Activated B cell treated with CpG ODN at 0.5 μM for 24 hours (primary cell): Measurements from ENCODE around the gene DNAJB11. TPM values are rescaled to one million over a fixed set of nuclear protein-coding genes. Genes with fewer than 3 reads are reported as not detected.

Source experiments
- ATAC-seq: fragments of 200-7000 bp; cut with Tn5 transposase; one replicate; pipeline ENCODE4 v1.10.0; 2021; ENCODE audit warnings: low read depth, mild to moderate bottlenecking, moderate library complexity
- CTCF ChIA-PET: fragments of 350-600 bp; sonication (Branson Sonifier 250); formaldehyde crosslinking; loops from one replicate; lab custom pipeline; 2021; ENCODE audit warnings: antibody characterized with exemption; lab: Charles Lee
- POLR2A ChIA-PET: fragments of 350-600 bp; sonication (Branson Sonifier 250); formaldehyde crosslinking; loops from one replicate; lab custom pipeline; 2021; ENCODE audit warnings: antibody characterized with exemption; lab: Charles Lee
- DNase-seq: peaks from one replicate; pipeline ENCODE4 v3.0.0; 2022
- H3K27ac Mint-ChIP-seq: one replicate; pipeline ENCODE4 v1.8.0; 2020; ENCODE audit warnings: mixed read lengths
- H3K27me3 Mint-ChIP-seq: one replicate; pipeline ENCODE4 v1.8.0; 2021; ENCODE audit warnings: mixed read lengths
- H3K36me3 Mint-ChIP-seq: one replicate; pipeline ENCODE4 v1.8.0; 2021; ENCODE audit warnings: low read depth, mixed read lengths
- H3K4me1 Mint-ChIP-seq: one replicate; pipeline ENCODE4 v1.8.0; 2021; ENCODE audit warnings: mixed read lengths
- H3K4me3 Mint-ChIP-seq: one replicate; pipeline ENCODE4 v1.8.0; 2020; ENCODE audit warnings: mild to moderate bottlenecking, mixed read lengths
- H3K9me3 Mint-ChIP-seq: one replicate; pipeline ENCODE4 v1.8.0; 2020; ENCODE audit warnings: mixed read lengths
- intact Hi-C: fragments of 100-400 bp; cut with micrococcal nuclease; formaldehyde crosslinking; loops from one replicate; pipeline ENCODE4 v1.15.1; 2024
- total RNA-seq: library from RNA; stranded (reverse); gene quantifications from 2 replicates; pipeline ENCODE4 v1.2.3, GENCODE V29; 2022
- TF ChIP-seq, protein P1 (sequence below): fragments of 200-600 bp; IDR thresholded peaks from one replicate; pipeline ENCODE4 v1.8.0; 2022; ENCODE audit warnings: antibody characterized with exemption, mild to moderate bottlenecking

DNAJB11 gene
- total RNA-seq, 1 donor from 2014 or later = 51.3 TPM

GRCh38 chr3:186614597-186615483 lies 44.3 kb downstream of the DNAJB11 start:
- Mint-ChIP-seq H3K4me1 (peaks cover 16% of the 10 kb centered on the region), H3K9me3 (no peaks in the 10 kb centered on the region), H3K27me3 (peaks cover 36% of the 10 kb centered on the region), H3K27ac (no peak overlapping the region), H3K36me3 (no peaks in the 10 kb centered on the region), H3K4me3 (no peak overlapping the region)
- intact Hi-C loops = loop anchor here (1.0 to 10.0 kb wide), 2 partner anchors 206 to 950 kb away; no protein-coding TSS in a partner anchor
- POLR2A ChIA-PET = interaction anchor here (0.7 to 1.8 kb wide), 4 partner anchors 169 to 632 kb away, joined by 4 to 9 read pairs (median 4); partner anchors contain the start of gene EIF4A2
- TF ChIP-seq, protein P1, sequence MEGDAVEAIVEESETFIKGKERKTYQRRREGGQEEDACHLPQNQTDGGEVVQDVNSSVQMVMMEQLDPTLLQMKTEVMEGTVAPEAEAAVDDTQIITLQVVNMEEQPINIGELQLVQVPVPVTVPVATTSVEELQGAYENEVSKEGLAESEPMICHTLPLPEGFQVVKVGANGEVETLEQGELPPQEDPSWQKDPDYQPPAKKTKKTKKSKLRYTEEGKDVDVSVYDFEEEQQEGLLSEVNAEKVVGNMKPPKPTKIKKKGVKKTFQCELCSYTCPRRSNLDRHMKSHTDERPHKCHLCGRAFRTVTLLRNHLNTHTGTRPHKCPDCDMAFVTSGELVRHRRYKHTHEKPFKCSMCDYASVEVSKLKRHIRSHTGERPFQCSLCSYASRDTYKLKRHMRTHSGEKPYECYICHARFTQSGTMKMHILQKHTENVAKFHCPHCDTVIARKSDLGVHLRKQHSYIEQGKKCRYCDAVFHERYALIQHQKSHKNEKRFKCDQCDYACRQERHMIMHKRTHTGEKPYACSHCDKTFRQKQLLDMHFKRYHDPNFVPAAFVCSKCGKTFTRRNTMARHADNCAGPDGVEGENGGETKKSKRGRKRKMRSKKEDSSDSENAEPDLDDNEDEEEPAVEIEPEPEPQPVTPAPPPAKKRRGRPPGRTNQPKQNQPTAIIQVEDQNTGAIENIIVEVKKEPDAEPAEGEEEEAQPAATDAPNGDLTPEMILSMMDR = peak; percentile 95
- CTCF ChIA-PET = interaction anchor here (0.6 to 7.7 kb wide), 37 partner anchors 8 to 954 kb away, joined by 3 to 187 read pairs (median 4); partner anchors contain the start of genes DNAJB11 and EIF4A2
- DNase-seq (peak; percentile 52), ATAC-seq (peak; percentile 72)

GRCh38 chr3:186616299-186616617 lies 45.7 kb downstream of the DNAJB11 start:
- Mint-ChIP-seq H3K4me1 (peaks cover 16% of the 10 kb centered on the region), H3K27ac (no peak overlapping the region), H3K4me3 (no peak overlapping the region), H3K27me3 (peaks cover 42% of the 10 kb centered on the region), H3K36me3 (no peaks in the 10 kb centered on the region), H3K9me3 (no peaks in the 10 kb centered on the region)
- TF ChIP-seq, protein P1 = no peak
- DNase-seq (no peak), ATAC-seq (no peak)
- intact Hi-C loops = loop anchor here (1.0 to 10.0 kb wide), 2 partner anchors 360 to 951 kb away; no protein-coding TSS in a partner anchor
- CTCF ChIA-PET = interaction anchor here (0.9 to 7.7 kb wide), 25 partner anchors 8 to 957 kb away, joined by 3 to 187 read pairs (median 6); partner anchors contain the start of gene DNAJB11
- POLR2A ChIA-PET = interaction anchor here (2.4 kb wide), 1 partner anchor 168 kb away, joined by 18 read pairs; the partner anchor contains the start of gene EIF4A2

DNA sequence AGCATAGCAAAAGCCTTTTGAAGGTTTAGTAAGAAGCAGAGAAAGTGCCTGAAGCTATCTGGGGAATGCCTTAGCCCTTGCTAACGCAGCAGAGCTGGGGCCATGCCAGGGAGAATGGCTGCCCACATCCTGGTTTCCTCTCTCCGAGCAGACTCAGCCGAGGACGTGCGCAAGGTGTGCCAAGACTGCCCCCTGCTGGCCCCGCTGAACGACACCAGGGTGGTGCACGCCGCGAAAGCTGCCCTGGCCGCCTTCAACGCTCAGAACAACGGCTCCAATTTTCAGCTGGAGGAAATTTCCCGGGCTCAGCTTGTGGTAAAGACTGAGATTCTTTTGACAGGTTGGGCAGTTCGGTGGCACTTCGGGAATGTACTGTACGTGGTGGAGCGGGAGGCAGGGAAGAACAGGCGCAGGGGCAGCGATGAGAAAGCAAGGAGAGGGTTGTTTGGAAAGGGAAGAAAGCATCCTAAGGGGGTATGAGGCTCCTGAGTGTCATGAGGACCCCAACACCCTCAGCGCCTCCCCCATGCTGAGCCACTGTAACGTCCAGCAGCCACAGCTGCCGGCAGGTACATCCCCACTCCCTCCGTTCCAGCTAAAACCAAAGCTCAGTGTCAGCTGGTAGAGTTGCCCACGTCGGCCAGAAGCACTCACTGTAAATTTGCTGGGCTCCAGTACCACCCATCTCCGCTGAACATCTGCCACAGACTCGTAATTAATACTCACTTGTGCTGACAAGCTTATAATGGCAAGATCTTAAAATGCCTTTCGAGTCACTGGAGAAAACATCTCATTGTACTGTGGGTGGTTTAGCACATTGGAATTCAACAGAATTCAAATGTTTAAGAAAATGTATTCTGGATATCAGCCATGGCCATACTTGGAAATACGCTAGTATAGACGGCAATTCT lies 46.8 kb downstream of the DNAJB11 start:
- H3K27me3 Mint-ChIP-seq = peaks cover 43% of the 10 kb centered on the region
- ChIA-PET POLR2A (interaction anchor here (0.6 to 2.4 kb wide), 5 partner anchors 166 to 663 kb away, joined by 3 to 18 read pairs (median 5); partner anchors contain the start of gene EIF4A2), CTCF (interaction anchor here (0.6 to 7.7 kb wide), 37 partner anchors 8 to 958 kb away, joined by 3 to 187 read pairs (median 5); partner anchors contain the start of gene DNAJB11)
- no peaks in the 10 kb centered on the region for H3K9me3 Mint-ChIP-seq
- TF ChIP-seq, protein P1 = peak; percentile 47
- no peaks in the 10 kb centered on the region for H3K36me3 Mint-ChIP-seq
- peak overlapping the region; percentile 58 for H3K4me3 Mint-ChIP-seq
- H3K4me1 Mint-ChIP-seq = peaks cover 16% of the 10 kb centered on the region
- H3K27ac Mint-ChIP-seq = no peak overlapping the region
- intact Hi-C loops = loop anchor here (1.0 to 10.0 kb wide), 7 partner anchors 77 to 952 kb away; no protein-coding TSS in a partner anchor
- ATAC-seq (peak; percentile 97), DNase-seq (peak; percentile 65)

DNA sequence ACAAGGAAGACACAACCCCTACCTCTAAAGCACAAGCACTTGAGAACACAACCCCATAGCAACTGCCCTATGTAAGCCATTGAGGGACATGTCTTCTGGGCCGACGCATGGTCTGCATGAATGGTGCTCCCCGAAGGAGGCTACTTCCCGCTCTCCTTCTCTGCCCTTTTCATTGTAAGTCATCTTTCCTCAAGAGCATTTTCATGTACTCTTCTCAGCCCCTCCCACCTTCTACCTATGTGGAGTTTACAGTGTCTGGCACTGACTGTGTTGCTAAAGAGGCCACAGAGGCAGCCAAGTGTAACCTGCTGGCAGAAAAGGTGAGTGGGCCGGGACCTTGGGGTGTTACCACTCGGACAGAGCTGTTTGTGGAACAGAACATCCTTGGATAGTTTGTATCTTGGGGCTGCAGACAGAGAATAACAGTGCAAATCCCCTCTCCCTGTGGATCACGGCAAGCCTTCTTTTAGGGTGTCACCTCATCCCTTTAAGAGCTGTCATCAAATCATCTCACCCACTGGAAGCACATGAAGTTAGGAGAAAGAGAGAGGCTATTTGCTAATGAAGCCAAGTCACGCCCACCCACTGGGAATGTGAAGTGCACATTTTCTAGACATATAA lies 47.9 kb downstream of the DNAJB11 start:
- TF ChIP-seq, protein P1 = no peak
- POLR2A ChIA-PET = interaction anchor here (2.4 kb wide), 1 partner anchor 165 kb away, joined by 18 read pairs; the partner anchor contains the start of gene EIF4A2
- Mint-ChIP-seq H3K4me1 (peaks cover 16% of the 10 kb centered on the region), H3K9me3 (no peaks in the 10 kb centered on the region), H3K4me3 (no peak overlapping the region), H3K27me3 (peaks cover 36% of the 10 kb centered on the region), H3K27ac (no peak overlapping the region), H3K36me3 (no peaks in the 10 kb centered on the region)
- ATAC-seq = no peak
- DNase-seq = no peak
- CTCF ChIA-PET = interaction anchor here (1.3 to 7.7 kb wide), 3 partner anchors 166 to 638 kb away, joined by 3 to 187 read pairs (median 98); no protein-coding TSS in a partner anchor
- intact Hi-C loops = loop anchor here (10.0 kb wide), 1 partner anchor 954 kb away; no protein-coding TSS in a partner anchor
